Nasal cavity respiratory epithelium epithelial cell of viscerocranial mucosa (primary cell): Measurements from ENCODE around the gene PSMC2. TPM values are rescaled to one million over a fixed set of nuclear protein-coding genes. Genes with fewer than 3 reads are reported as not detected.

ENCODE experiments used
- total RNA-seq: library from RNA; depleted of rRNA; stranded (reverse); fragments of >200 nt; gene quantifications from 2 replicates; pipeline ENCODE4 v1.2.3, GENCODE V29; 2014

The PSMC2 gene
- total RNA-seq = 209 and 227 TPM in 2 replicates

GRCh38 chr7:103347507-103348267 lies at the start of gene PSMC2:
PSMC2 (plus strand) TSS chr7:103347643; CDS start chr7:103347712, 69 bp downstream.

GRCh38 chr7:103344453-103345149 lies 2.8 kb upstream of the PSMC2 start, which contains the start of gene DNAJC2:
DNAJC2 (minus strand) TSS chr7:103344767; CDS start chr7:103344622, 145 bp downstream.

Other genes starting within 250 kb of the PSMC2 start
- 2.7 and 10.4 TPM in 2 replicates for gene NAPEPLD, start 198.5 kb upstream of the PSMC2 start, total RNA-seq
- 34.9 and 42.9 TPM in 2 replicates for gene PMPCB, start 50.2 kb upstream of the PSMC2 start, total RNA-seq
- gene DNAJC2, start 2.9 kb upstream of the PSMC2 start, total RNA-seq = 27.7 and 30.9 TPM in 2 replicates
- gene SLC26A5, start 98.6 kb downstream of the PSMC2 start, total RNA-seq = not detected in 2 replicates